Right lobe of liver (tissue), 6 donors: Measurements from ENCODE around the gene CNTLN. TPM values are rescaled to one million over a fixed set of nuclear protein-coding genes. Genes with fewer than 3 reads are reported as not detected.
"Not testable (repeated sequence)": the region's sequence is repeated elsewhere in the genome, so short reads cannot be mapped to it uniquely, and the experiment has no call there.

Experiments used
- ATAC-seq, 4 donors: fragments of 200-7000 bp; cut with Tn5 transposase; one replicate each; pipeline ENCODE4 v1.9.1; 2020; ENCODE audit warnings: mild to moderate bottlenecking in 4 of 4, moderate library complexity in 4 of 4
- DNase-seq, 3 donors: peaks; one replicate each; pipeline ENCODE4 v3.0.0-alpha.2; 2020
- H3K27ac ChIP-seq, 3 donors: fragments of 200-600 bp; one replicate each; pipeline ENCODE4 v1.8.0; 2022
- H3K27me3 ChIP-seq, 2 donors: fragments of 200-600 bp; one replicate each; pipeline ENCODE4 v1.8.0; 2022
- H3K36me3 ChIP-seq, 4 donors: fragments of 200-600 bp; sonication (generic) in 1 of 4; one replicate each; pipeline versions ENCODE4 v1.5.1 to v1.8.0; 2017 to 2022; ENCODE audit warnings: control low read depth in 1 of 4
- H3K4me1 ChIP-seq, 4 donors: fragments of 200-600 bp; sonication (generic) in 1 of 4; one replicate each; pipeline versions ENCODE4 v1.5.1 to v1.8.0; 2017 to 2022; ENCODE audit warnings: control low read depth in 1 of 4
- H3K4me3 ChIP-seq, 3 donors: fragments of 200-600 bp; one replicate each; pipeline ENCODE4 v1.8.0; 2022
- H3K9me3 ChIP-seq, 4 donors: fragments of 200-600 bp; sonication (generic) in 1 of 4; one replicate each; pipeline versions ENCODE4 v1.5.1 to v1.8.0; 2017 to 2022; ENCODE audit warnings: control low read depth in 1 of 4
- POLR2A ChIP-seq: fragments of 450-650 bp; IDR thresholded peaks from one replicate; pipeline ENCODE4 v1.6.1; 2017; ENCODE audit warnings: antibody characterized with exemption, mild to moderate bottlenecking
- WGBS: methylation state at CpG from one replicate; pipeline ENCODE4 v1.1.6; 2018; ENCODE audit warnings: low coverage, low lambda C conversion rate; ENCODE audit not compliant: insufficient coverage; ENCODE audit errors: missing lambda C conversion rate; 5-methylcytosine and 5-hydroxymethylcytosine counted together
- intact Hi-C, 2 donors: fragments of 100-400 bp; cut with DNase I; formaldehyde crosslinking; loops; one replicate each; pipeline versions ENCODE4 v1.11.2 to v1.14.1; 2022
- total RNA-seq, 6 experiments: library from RNA; depleted of rRNA in 2 of 6; stranded (reverse); fragments of >200 nt in 2 of 6; fragmentation: NEBNext Ultra II Directional in 3 of 6; extraction: Animal tissue kit (Norgen Biotek cat#: 25700) in 3 of 6; gene quantifications; one replicate each; pipeline versions ENCODE4 v1.1.0 to v1.2.4, GENCODE V29; 2016 to 2023
- TF ChIP-seq, protein P1 (sequence below), 4 donors: fragments of 200-600 bp in 3 of 4; fragments of 450-650 bp in 1 of 4; IDR thresholded peaks; one replicate each; pipeline versions ENCODE4 v1.5.1 to v1.8.0; 2016 to 2022; ENCODE audit warnings: antibody characterized with exemption in 4 of 4, mild to moderate bottlenecking in 2 of 4
- donor health status: DM: no; HTN: yes; CAD: no.
- donor health status: DM: no; HTN: no; CAD: no.
- donor health status: DM: no; HTN: no; CAD: no.
- donor health status: DM: no; HTN: yes; CAD: no.
- donor health status: DM: no; HTN: yes; CAD: no.

The CNTLN gene
- total RNA-seq, 6 experiments from 2014 or later, result 7.4 to 10.3 (median 9.5) TPM

DNA sequence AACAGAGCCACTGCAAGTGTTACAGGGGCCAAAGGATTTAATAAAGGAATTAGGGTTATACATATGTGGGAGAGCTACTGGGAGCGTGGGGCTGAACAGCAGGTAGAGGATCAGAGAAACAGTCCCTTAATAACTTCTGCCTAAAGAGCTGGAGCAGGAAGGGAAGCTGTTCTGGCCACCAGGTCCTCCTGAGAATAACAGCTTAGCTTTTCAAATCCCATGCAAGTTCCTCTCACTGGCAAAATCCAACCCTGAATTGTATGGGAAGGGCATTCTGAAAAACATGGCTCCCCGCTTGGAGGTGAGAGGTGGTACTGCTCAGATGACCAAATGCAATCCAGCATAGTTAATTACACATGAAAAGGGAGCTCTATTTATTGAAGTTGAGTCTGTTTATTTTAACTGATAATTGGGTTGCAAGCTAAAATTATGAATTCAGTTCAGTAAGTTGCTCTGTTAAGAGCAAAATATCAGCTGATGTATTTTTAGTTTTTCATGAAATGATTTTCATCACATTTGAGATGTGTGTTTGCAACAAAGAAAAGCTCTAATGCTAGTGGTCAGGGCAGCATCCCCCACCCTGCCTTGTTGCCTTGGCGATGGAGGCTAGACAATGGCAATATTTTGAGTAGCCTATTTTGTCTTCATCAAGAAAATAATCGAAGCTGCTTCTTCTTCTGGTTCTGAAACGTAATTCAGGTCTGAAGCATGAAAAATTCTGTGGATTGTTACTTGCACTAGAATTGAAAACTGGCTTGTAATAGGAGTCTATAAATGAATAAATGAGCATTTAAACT lies 385.6 kb downstream of the CNTLN start:
- intact Hi-C loops, result no loop called here
- ATAC-seq, result peak in 2 of 4 donors; percentile 7 to 17
- peak overlapping the region in 1 of 3 donors; percentile 5 for H3K4me3 ChIP-seq
- DNase-seq, result no peak
- H3K9me3 ChIP-seq, result no peaks in the 10 kb centered on the region
- no peaks in the 10 kb centered on the region for H3K36me3 ChIP-seq
- TF ChIP-seq POLR2A, result no peak
- TF ChIP-seq, protein P1, sequence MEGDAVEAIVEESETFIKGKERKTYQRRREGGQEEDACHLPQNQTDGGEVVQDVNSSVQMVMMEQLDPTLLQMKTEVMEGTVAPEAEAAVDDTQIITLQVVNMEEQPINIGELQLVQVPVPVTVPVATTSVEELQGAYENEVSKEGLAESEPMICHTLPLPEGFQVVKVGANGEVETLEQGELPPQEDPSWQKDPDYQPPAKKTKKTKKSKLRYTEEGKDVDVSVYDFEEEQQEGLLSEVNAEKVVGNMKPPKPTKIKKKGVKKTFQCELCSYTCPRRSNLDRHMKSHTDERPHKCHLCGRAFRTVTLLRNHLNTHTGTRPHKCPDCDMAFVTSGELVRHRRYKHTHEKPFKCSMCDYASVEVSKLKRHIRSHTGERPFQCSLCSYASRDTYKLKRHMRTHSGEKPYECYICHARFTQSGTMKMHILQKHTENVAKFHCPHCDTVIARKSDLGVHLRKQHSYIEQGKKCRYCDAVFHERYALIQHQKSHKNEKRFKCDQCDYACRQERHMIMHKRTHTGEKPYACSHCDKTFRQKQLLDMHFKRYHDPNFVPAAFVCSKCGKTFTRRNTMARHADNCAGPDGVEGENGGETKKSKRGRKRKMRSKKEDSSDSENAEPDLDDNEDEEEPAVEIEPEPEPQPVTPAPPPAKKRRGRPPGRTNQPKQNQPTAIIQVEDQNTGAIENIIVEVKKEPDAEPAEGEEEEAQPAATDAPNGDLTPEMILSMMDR (IDR thresholded peaks at IDR 0.05), result no peak
- peaks cover 0 to 14% (median 3%) of the 10 kb centered on the region in 4 donors for H3K4me1 ChIP-seq
- 84% methylated on average over 4 of the region's 5 CpGs for WGBS
- no peaks in the 10 kb centered on the region for H3K27me3 ChIP-seq
- H3K27ac ChIP-seq, result no peak overlapping the region

DNA sequence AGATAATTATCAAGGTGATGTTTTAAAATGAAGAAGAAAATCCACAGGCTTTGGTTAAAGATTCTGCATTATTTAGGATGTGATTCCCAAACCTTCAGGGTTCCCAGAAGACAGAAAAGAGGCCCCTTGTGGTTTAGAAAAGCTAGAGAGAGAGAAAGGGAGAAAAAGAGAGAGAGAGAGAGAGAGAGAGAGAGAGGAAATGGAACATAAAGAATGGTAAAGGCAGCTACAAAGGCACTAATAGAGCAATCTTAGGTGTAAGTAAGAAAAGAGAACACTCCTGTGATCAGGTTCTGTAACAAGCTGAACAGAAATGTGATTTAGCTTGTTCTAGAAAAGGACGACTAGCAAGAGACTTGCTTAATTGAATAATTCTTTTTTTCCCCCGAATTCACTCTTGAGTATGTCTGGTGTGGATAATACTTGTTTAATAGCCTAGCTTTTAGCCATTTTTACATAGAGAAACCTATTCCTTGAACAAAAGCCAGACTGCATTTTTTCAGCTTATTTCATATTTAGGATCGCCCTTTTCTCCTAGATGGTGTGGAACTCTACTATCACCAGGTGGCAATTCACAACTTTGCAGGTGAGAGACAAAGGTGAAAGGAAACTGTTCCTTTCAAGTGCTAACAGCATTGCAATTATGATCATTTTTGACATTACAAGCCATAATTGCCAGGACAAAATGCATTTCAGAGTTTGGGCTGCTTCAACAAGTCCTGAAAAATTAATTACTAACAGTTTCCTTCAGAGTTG lies 386.4 kb downstream of the CNTLN start:
- peaks cover 0 to 14% (median 3%) of the 10 kb centered on the region in 4 donors for H3K4me1 ChIP-seq
- H3K36me3 ChIP-seq, result no peaks in the 10 kb centered on the region
- no peaks in the 10 kb centered on the region for H3K9me3 ChIP-seq
- DNase-seq (no peak), ATAC-seq (no peak)
- no peaks in the 10 kb centered on the region for H3K27me3 ChIP-seq
- TF ChIP-seq POLR2A, result no peak
- TF ChIP-seq, protein P1 (IDR thresholded peaks at IDR 0.05), result no peak
- WGBS, result 73% methylated on average over 3 of the region's 3 CpGs
- H3K27ac ChIP-seq, result no peak overlapping the region
- intact Hi-C loops, result no loop called here
- no peak overlapping the region for H3K4me3 ChIP-seq

DNA sequence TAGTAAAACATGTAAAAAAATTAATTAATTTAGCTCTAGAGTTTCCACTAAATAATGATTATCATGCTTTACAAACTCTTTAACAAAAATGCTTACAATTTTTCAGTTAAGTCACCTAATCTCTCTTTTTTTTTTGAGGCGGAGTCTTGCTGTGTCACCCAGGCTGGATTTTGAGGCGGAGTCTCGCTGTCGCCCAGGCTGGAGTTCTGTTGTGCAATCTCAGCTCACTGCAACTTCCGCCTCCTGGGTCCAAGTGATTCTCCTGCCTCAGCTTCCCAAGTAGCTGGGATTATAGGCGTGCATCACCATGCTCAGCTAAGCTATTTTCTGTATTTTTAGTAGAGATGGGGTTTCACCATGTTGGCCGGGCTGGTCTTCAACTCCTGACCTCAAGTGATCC lies 391.9 kb downstream of the CNTLN start:
- H3K9me3 ChIP-seq, H3K4me1 ChIP-seq, H3K4me3 ChIP-seq, DNase-seq, H3K36me3 ChIP-seq, H3K27me3 ChIP-seq, intact Hi-C loops, ATAC-seq, H3K27ac ChIP-seq: not testable (repeated sequence)
- WGBS, result 85% methylated on average over 7 of the region's 7 CpGs

DNA sequence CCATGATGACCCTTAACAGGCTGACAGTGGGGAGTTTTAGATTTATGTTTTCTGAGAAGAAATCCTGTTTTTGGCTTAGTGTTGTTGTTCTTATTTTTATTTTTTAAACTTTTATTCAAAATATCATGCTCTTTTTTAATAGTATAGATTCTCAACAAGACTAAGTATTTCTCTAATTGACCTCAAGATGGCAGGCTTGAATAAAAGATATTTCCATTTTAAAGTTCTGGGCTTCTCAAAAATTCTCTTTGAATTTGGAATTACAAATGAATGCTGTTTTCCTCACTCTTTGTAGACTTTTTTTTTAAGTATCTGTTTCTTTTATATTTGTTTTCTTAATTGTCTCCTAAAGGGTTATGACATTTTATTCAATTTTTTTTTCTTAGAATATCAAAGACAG lies 394.0 kb downstream of the CNTLN start:
- no peak for DNase-seq
- intact Hi-C loops, result no loop called here

More for the DNA sequence above, 394.0 kb downstream of the CNTLN start:
- Histone ChIP-seq H3K4me1 (no peaks in the 10 kb centered on the region), H3K9me3 (no peaks in the 10 kb centered on the region), H3K27me3 (no peaks in the 10 kb centered on the region), H3K4me3 (no peak overlapping the region), H3K36me3 (no peaks in the 10 kb centered on the region), H3K27ac (no peak overlapping the region)
- TF ChIP-seq POLR2A, result no peak
- TF ChIP-seq, protein P1 (IDR thresholded peaks at IDR 0.05), result peak; percentile 26 to 43 (median 38)
- no peak for ATAC-seq
